Mesothelial cell of epicardium (in vitro differentiated cells): ENCODE results near the gene SMIM14. TPM values are rescaled to one million over a fixed set of nuclear protein-coding genes. Genes with fewer than 3 reads are reported as not detected.
"Not testable (repeated sequence)": the region's sequence is repeated elsewhere in the genome, so short reads cannot be mapped to it uniquely, and the experiment has no call there.

ENCODE experiments used
- DNase-seq, 2 experiments: peaks; one replicate each; pipeline ENCODE4 v3.0.0; 2021; ENCODE audit warnings: low spot score in 2 of 2; ENCODE audit not compliant: unreplicated experiment in 2 of 2
- H3K27ac Mint-ChIP-seq: 2 replicates; pipeline ENCODE4 v1.8.0; 2021; ENCODE audit warnings: mixed read lengths
- H3K27me3 Mint-ChIP-seq: 2 replicates; pipeline ENCODE4 v1.8.0; 2021; ENCODE audit warnings: low read depth, mixed read lengths
- H3K36me3 Mint-ChIP-seq: 2 replicates; pipeline ENCODE4 v1.8.0; 2021; ENCODE audit warnings: mixed read lengths
- H3K4me1 Mint-ChIP-seq: 2 replicates; pipeline ENCODE4 v1.8.0; 2021; ENCODE audit warnings: mixed read lengths
- H3K4me3 Mint-ChIP-seq: 2 replicates; pipeline ENCODE4 v1.8.0; 2021; ENCODE audit warnings: mild to moderate bottlenecking, moderate library complexity, mixed read lengths
- H3K9me3 Mint-ChIP-seq: 2 replicates; pipeline ENCODE4 v1.8.0; 2021; ENCODE audit warnings: mixed read lengths
- CTCF ChIP-seq: fragments of 200-600 bp; sonication (generic); IDR thresholded peaks from one replicate; pipeline ENCODE4 v1.5.0; 2021; ENCODE audit warnings: antibody characterized with exemption; ENCODE audit not compliant: unreplicated experiment
- total RNA-seq: library from RNA; stranded (reverse); gene quantifications from 3 replicates; pipeline ENCODE4 v1.2.1, GENCODE V29; 2021

SMIM14 gene
- total RNA-seq, 1 donor from 2014 or later: 15.9 TPM

GRCh38 chr4:39541987-39542610 lies 96.6 kb downstream of the SMIM14 start:
- Mint-ChIP-seq H3K4me1 (peaks cover 22% of the 10 kb centered on the region), H3K36me3 (peaks cover 14% of the 10 kb centered on the region), H3K27ac (peak overlapping the region; percentile 51), H3K27me3 (no peaks in the 10 kb centered on the region), H3K9me3 (peaks cover 5% of the 10 kb centered on the region), H3K4me3 (no peak overlapping the region)
- TF ChIP-seq CTCF: no peak
- DNase-seq: no peak

GRCh38 chr4:39539089-39539611 lies 99.5 kb downstream of the SMIM14 start:
- Mint-ChIP-seq H3K27me3 (no peaks in the 10 kb centered on the region), H3K4me1 (peaks cover 9% of the 10 kb centered on the region), H3K9me3 (peaks cover 8% of the 10 kb centered on the region), H3K36me3 (peaks cover 37% of the 10 kb centered on the region), H3K4me3 (no peak overlapping the region), H3K27ac (peak overlapping the region; percentile 2)
- no peak for DNase-seq
- TF ChIP-seq CTCF: no peak

GRCh38 chr4:39533541-39533940 lies 105.1 kb downstream of the SMIM14 start:
- H3K36me3 Mint-ChIP-seq: peaks cover 64% of the 10 kb centered on the region

GRCh38 chr4:39532237-39532636 lies 106.4 kb downstream of the SMIM14 start:
- H3K27me3 Mint-ChIP-seq, DNase-seq, H3K27ac Mint-ChIP-seq, H3K4me3 Mint-ChIP-seq: not testable (repeated sequence)
- peaks cover 64% of the 10 kb centered on the region for H3K36me3 Mint-ChIP-seq
- H3K9me3 Mint-ChIP-seq: peaks cover 29% of the 10 kb centered on the region
- H3K4me1 Mint-ChIP-seq: peaks cover 12% of the 10 kb centered on the region

More at GRCh38 chr4:39533541-39533940, 105.1 kb downstream of the SMIM14 start:
- Mint-ChIP-seq H3K27ac (no peak overlapping the region), H3K9me3 (peaks cover 29% of the 10 kb centered on the region), H3K4me1 (peaks cover 6% of the 10 kb centered on the region), H3K4me3 (no peak overlapping the region), H3K27me3 (no peaks in the 10 kb centered on the region)
- DNase-seq: no peak
- TF ChIP-seq CTCF: no peak

- Mint-ChIP-seq H3K36me3 (peaks cover 53% of the 10 kb centered on the region), H3K27me3 (no peaks in the 10 kb centered on the region), H3K4me3 (no peak overlapping the region), H3K27ac (no peak overlapping the region), H3K4me1 (peaks cover 18% of the 10 kb centered on the region), H3K9me3 (peaks cover 29% of the 10 kb centered on the region)
- no peak for TF ChIP-seq CTCF
- no peak for DNase-seq
Measured at GRCh38 chr4:39530682-39531081, 108.0 kb downstream of the SMIM14 start.

GRCh38 chr4:39529534-39529933 lies 109.1 kb downstream of the SMIM14 start:
- TF ChIP-seq CTCF: no peak
- peaks cover 25% of the 10 kb centered on the region for H3K4me1 Mint-ChIP-seq
- peaks cover 28% of the 10 kb centered on the region for H3K9me3 Mint-ChIP-seq
- H3K27ac Mint-ChIP-seq: peak overlapping the region; percentile 30
- no peaks in the 10 kb centered on the region for H3K27me3 Mint-ChIP-seq
- H3K4me3 Mint-ChIP-seq: peak overlapping the region; percentile 28
- peaks cover 45% of the 10 kb centered on the region for H3K36me3 Mint-ChIP-seq
- DNase-seq: no peak
